SJCRH30 (cell line): ENCODE data around the gene HEPACAM. TPM values are rescaled to one million over a fixed set of nuclear protein-coding genes. Genes with fewer than 3 reads are reported as not detected.
"Not testable (repeated sequence)": the region's sequence is repeated elsewhere in the genome, so short reads cannot be mapped to it uniquely, and the experiment has no call there.

Source experiments
- DNase-seq, 2 experiments: peaks; one replicate each; pipeline ENCODE4 v3.0.0-alpha.2; 2015 to 2020
- H3K27ac ChIP-seq: fragments of 250-450 bp; sonication (Bioruptor Pico); 2 replicates; pipeline ENCODE4 v1.5.1; 2020; ENCODE audit warnings: mild to moderate bottlenecking, moderate library complexity
- H3K27me3 ChIP-seq: fragments of 250-450 bp; sonication (Bioruptor Pico); 2 replicates; pipeline ENCODE4 v1.5.1; 2020; ENCODE audit warnings: mild to moderate bottlenecking, moderate library complexity
- H3K36me3 ChIP-seq: fragments of 250-450 bp; sonication (Bioruptor Pico); 2 replicates; pipeline ENCODE4 v1.5.1; 2020; ENCODE audit warnings: mild to moderate bottlenecking, moderate library complexity
- H3K4me1 ChIP-seq: fragments of 250-450 bp; sonication (Bioruptor Pico); 2 replicates; pipeline ENCODE4 v1.5.1; 2020; ENCODE audit warnings: mild to moderate bottlenecking, moderate library complexity
- H3K4me3 ChIP-seq: fragments of 250-450 bp; sonication (Bioruptor Pico); 2 replicates; pipeline ENCODE4 v1.5.1; 2020; ENCODE audit warnings: mild to moderate bottlenecking, moderate library complexity
- H3K9me3 ChIP-seq: fragments of 250-450 bp; sonication (Bioruptor Pico); replicated peaks from 2 replicates; pipeline ENCODE4 v1.5.1; 2020; ENCODE audit warnings: mild to moderate bottlenecking, moderate library complexity
- total RNA-seq: library from RNA; depleted of rRNA; stranded (reverse); fragments of >200 nt; shearing (Covaris generic); gene quantifications from 2 replicates; pipeline ENCODE4 v1.2.3, GENCODE V29; 2014; rRNA removed

The HEPACAM gene
- total RNA-seq = 0.05 TPM in 1 of 2 replicates, not detected in the other

GRCh38 chr11:124935548-124936514, at the start of gene HEPACAM:
HEPACAM (minus strand) TSS chr11:124936047; CDS start chr11:124936006, 41 bp downstream.
- H3K27ac ChIP-seq = no peak within 1 kb of the TSS
- no peak within 1 kb of the TSS for H3K4me3 ChIP-seq
- no peaks in the 10 kb centered on the region for H3K9me3 ChIP-seq
- no peaks in the 10 kb centered on the region for H3K36me3 ChIP-seq
- no peak for DNase-seq
- H3K27me3 ChIP-seq = no peaks in the 10 kb centered on the region
- H3K4me1 ChIP-seq = no peaks in the 10 kb centered on the region

- Histone ChIP-seq H3K4me3 (no peak overlapping the region), H3K27me3 (no peaks in the 10 kb centered on the region), H3K9me3 (no peaks in the 10 kb centered on the region), H3K27ac (no peak overlapping the region), H3K4me1 (no peaks in the 10 kb centered on the region), H3K36me3 (peaks cover 7% of the 10 kb centered on the region)
- DNase-seq = no peak
Observed at GRCh38 chr11:124984512-124984854, 48.6 kb upstream of the HEPACAM start.

- Histone ChIP-seq H3K27ac (no peak overlapping the region), H3K27me3 (no peaks in the 10 kb centered on the region), H3K4me3 (no peak overlapping the region), H3K9me3 (no peaks in the 10 kb centered on the region), H3K36me3 (peaks cover 7% of the 10 kb centered on the region), H3K4me1 (no peaks in the 10 kb centered on the region)
- no peak for DNase-seq
Observed at GRCh38 chr11:124983674-124984511, 48.0 kb upstream of the HEPACAM start.

GRCh38 chr11:124982043-124982442, 46.2 kb upstream of the HEPACAM start:
- Histone ChIP-seq H3K27ac (no peak overlapping the region), H3K9me3 (peaks cover 4% of the 10 kb centered on the region; the same call in 1 of the 2 replicates), H3K4me1 (no peaks in the 10 kb centered on the region), H3K27me3 (no peaks in the 10 kb centered on the region), H3K36me3 (peaks cover 3% of the 10 kb centered on the region), H3K4me3 (no peak overlapping the region)
- DNase-seq = no peak

- no peak overlapping the region for H3K27ac ChIP-seq
- H3K27me3 ChIP-seq = no peaks in the 10 kb centered on the region
- H3K4me3 ChIP-seq = no peak overlapping the region
- peaks cover 3% of the 10 kb centered on the region for H3K36me3 ChIP-seq
- H3K9me3 ChIP-seq = peaks cover 4% of the 10 kb centered on the region; the same call in 1 of the 2 replicates
- DNase-seq = no peak
- no peaks in the 10 kb centered on the region for H3K4me1 ChIP-seq
Observed at GRCh38 chr11:124978316-124978715, 42.5 kb upstream of the HEPACAM start.

GRCh38 chr11:124977006-124977405, 41.2 kb upstream of the HEPACAM start:
- DNase-seq = no peak
- peaks cover 3% of the 10 kb centered on the region for H3K36me3 ChIP-seq
- no peak overlapping the region for H3K27ac ChIP-seq
- no peak overlapping the region for H3K4me3 ChIP-seq
- peaks cover 4% of the 10 kb centered on the region; the same call in 1 of the 2 replicates for H3K9me3 ChIP-seq
- H3K27me3 ChIP-seq = no peaks in the 10 kb centered on the region
- H3K4me1 ChIP-seq = no peaks in the 10 kb centered on the region

GRCh38 chr11:124976531-124976930, 40.7 kb upstream of the HEPACAM start:
- Histone ChIP-seq H3K9me3 (peaks cover 4% of the 10 kb centered on the region; the same call in 1 of the 2 replicates), H3K4me3 (no peak overlapping the region), H3K4me1 (no peaks in the 10 kb centered on the region), H3K27me3 (no peaks in the 10 kb centered on the region), H3K27ac (no peak overlapping the region), H3K36me3 (peaks cover 3% of the 10 kb centered on the region; the same call in 1 of the 2 replicates)
- no peak for DNase-seq

- DNase-seq = no peak
- Histone ChIP-seq H3K36me3 (peaks cover 10% of the 10 kb centered on the region; the same call in 1 of the 2 replicates), H3K4me1 (no peaks in the 10 kb centered on the region), H3K27me3 (no peaks in the 10 kb centered on the region), H3K9me3 (no peaks in the 10 kb centered on the region), H3K4me3 (no peak overlapping the region), H3K27ac (no peak overlapping the region)
Observed at GRCh38 chr11:124971810-124972209, 36.0 kb upstream of the HEPACAM start.

- peak in 1 of 2 experiments; percentile 16 for DNase-seq
- Histone ChIP-seq H3K4me3 (no peak overlapping the region), H3K36me3 (peaks cover 10% of the 10 kb centered on the region; the same call in 1 of the 2 replicates), H3K27ac (no peak overlapping the region), H3K4me1 (no peaks in the 10 kb centered on the region), H3K9me3 (no peaks in the 10 kb centered on the region), H3K27me3 (no peaks in the 10 kb centered on the region)
Observed at GRCh38 chr11:124970925-124971324, 35.1 kb upstream of the HEPACAM start.

- not testable (repeated sequence) for H3K4me3 ChIP-seq, H3K9me3 ChIP-seq, H3K27ac ChIP-seq, DNase-seq, H3K27me3 ChIP-seq, H3K36me3 ChIP-seq, H3K4me1 ChIP-seq
Observed at GRCh38 chr11:124968197-124968596, 32.4 kb upstream of the HEPACAM start.

- no peak overlapping the region for H3K27ac ChIP-seq
- H3K36me3 ChIP-seq = no peaks in the 10 kb centered on the region
- DNase-seq = peak in 1 of 2 experiments; percentile 79
- H3K27me3 ChIP-seq = no peaks in the 10 kb centered on the region
- H3K4me1 ChIP-seq = no peaks in the 10 kb centered on the region
- no peak overlapping the region for H3K4me3 ChIP-seq
- no peaks in the 10 kb centered on the region for H3K9me3 ChIP-seq
Observed at GRCh38 chr11:124961972-124962609, 26.2 kb upstream of the HEPACAM start.

- H3K36me3 ChIP-seq = no peaks in the 10 kb centered on the region
- peak overlapping the region; percentile 77 for H3K4me3 ChIP-seq
- H3K27me3 ChIP-seq = no peaks in the 10 kb centered on the region
- no peaks in the 10 kb centered on the region for H3K9me3 ChIP-seq
- H3K27ac ChIP-seq = peak overlapping the region; percentile 87
- H3K4me1 ChIP-seq = peaks cover 4% of the 10 kb centered on the region; the same call in 1 of the 2 replicates
- DNase-seq = no peak
Observed at GRCh38 chr11:124955035-124955434, 19.2 kb upstream of the HEPACAM start.

- Histone ChIP-seq H3K36me3 (no peaks in the 10 kb centered on the region), H3K27ac (peak overlapping the region; percentile 87), H3K4me3 (peak overlapping the region; percentile 77), H3K9me3 (no peaks in the 10 kb centered on the region), H3K27me3 (no peaks in the 10 kb centered on the region), H3K4me1 (peaks cover 4% of the 10 kb centered on the region; the same call in 1 of the 2 replicates)
- DNase-seq = no peak
Observed at GRCh38 chr11:124954590-124954955, 18.7 kb upstream of the HEPACAM start.

GRCh38 chr11:124953753-124954589, 18.1 kb upstream of the HEPACAM start, which contains the start of gene CCDC15:
CCDC15 (plus strand) TSS chr11:124954202; CDS start chr11:124954733, 531 bp downstream.
- H3K4me3 ChIP-seq = peak within 1 kb of the TSS; percentile 77
- H3K27ac ChIP-seq = peak within 1 kb of the TSS; percentile 87
- H3K4me1 ChIP-seq = peaks cover 4% of the 10 kb centered on the region; the same call in 1 of the 2 replicates
- H3K27me3 ChIP-seq = no peaks in the 10 kb centered on the region
- no peaks in the 10 kb centered on the region for H3K9me3 ChIP-seq
- no peaks in the 10 kb centered on the region for H3K36me3 ChIP-seq
- DNase-seq = peak; percentile 97 to 98
